ENCODE measurements around the gene VEPH1. TPM values are rescaled to one million over a fixed set of nuclear protein-coding genes. Genes with fewer than 3 reads are reported as not detected.
A peak's percentile ranks its signal among the peaks of the same experiment; 100 is the strongest.

Gene VEPH1
- total and polyA plus RNA-seq, 9 of the 15 experiments (the other 6 are each of a cell fraction or from before 2014, with no cell fraction given), result 4.5 to 15.6 (median 5.8) TPM

DNA sequence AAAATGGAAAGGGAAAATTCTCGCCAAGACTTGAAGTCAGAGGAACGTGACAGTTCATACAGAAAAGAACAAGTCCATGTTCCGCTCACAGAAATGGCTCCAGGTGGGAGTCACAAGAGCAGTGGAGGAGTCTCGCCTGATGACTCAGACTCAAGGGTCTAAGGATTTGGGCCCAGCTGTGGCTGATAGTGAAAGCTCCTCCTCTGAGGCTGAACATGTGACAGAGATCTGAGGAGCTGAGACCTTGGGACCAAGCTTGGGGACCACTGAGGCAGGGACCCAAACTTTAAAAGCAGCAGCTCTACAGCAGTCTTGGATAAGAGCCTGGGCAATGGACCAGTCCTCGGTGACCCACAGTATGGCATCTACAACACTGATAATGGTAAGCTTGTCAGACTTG, 9.3 kb upstream of the VEPH1 start (continued):
- TF ChIP-seq ZNF699 (CRISPR knock-in tag; IDR thresholded peaks at IDR 0.05; ENCODE audit: insufficient replicate concordance), result no peak
- TF ChIP-seq, protein P1, sequence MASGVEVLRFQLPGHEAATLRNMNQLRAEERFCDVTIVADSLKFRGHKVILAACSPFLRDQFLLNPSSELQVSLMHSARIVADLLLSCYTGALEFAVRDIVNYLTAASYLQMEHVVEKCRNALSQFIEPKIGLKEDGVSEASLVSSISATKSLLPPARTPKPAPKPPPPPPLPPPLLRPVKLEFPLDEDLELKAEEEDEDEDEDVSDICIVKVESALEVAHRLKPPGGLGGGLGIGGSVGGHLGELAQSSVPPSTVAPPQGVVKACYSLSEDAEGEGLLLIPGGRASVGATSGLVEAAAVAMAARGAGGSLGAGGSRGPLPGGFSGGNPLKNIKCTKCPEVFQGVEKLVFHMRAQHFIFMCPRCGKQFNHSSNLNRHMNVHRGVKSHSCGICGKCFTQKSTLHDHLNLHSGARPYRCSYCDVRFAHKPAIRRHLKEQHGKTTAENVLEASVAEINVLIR (CRISPR knock-in tag; IDR thresholded peaks at IDR 0.05), result no peak
- TF ChIP-seq, protein P2, sequence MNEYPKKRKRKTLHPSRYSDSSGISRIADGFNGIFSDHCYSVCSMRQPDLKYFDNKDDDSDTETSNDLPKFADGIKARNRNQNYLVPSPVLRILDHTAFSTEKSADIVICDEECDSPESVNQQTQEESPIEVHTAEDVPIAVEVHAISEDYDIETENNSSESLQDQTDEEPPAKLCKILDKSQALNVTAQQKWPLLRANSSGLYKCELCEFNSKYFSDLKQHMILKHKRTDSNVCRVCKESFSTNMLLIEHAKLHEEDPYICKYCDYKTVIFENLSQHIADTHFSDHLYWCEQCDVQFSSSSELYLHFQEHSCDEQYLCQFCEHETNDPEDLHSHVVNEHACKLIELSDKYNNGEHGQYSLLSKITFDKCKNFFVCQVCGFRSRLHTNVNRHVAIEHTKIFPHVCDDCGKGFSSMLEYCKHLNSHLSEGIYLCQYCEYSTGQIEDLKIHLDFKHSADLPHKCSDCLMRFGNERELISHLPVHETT (CRISPR knock-in tag; conservative IDR thresholded peaks at IDR 0.05 in 1 of 2, IDR thresholded peaks at IDR 0.05 in 1 of 2), result no peak; a peak in 1 of 4 replicates
- no peak for TF ChIP-seq NCOA6 (IDR thresholded peaks at IDR 0.05)
- no peak for TF ChIP-seq COPS2 (conservative IDR thresholded peaks at IDR 0.05)
- TF ChIP-seq CREB1 (IDR thresholded peaks at IDR 0.05), result no peak
- TF ChIP-seq CREB1 (CRISPR knock-in tag; IDR thresholded peaks at IDR 0.05), result no peak
- no peak for TF ChIP-seq RBM39 (optimal IDR thresholded peaks at IDR 0.05; ENCODE audit: low read depth, low read length)
- TF ChIP-seq ARHGAP35 (IDR thresholded peaks at IDR 0.05; ENCODE audit: partially characterized antibody), result no peak
- TF ChIP-seq, protein P3, sequence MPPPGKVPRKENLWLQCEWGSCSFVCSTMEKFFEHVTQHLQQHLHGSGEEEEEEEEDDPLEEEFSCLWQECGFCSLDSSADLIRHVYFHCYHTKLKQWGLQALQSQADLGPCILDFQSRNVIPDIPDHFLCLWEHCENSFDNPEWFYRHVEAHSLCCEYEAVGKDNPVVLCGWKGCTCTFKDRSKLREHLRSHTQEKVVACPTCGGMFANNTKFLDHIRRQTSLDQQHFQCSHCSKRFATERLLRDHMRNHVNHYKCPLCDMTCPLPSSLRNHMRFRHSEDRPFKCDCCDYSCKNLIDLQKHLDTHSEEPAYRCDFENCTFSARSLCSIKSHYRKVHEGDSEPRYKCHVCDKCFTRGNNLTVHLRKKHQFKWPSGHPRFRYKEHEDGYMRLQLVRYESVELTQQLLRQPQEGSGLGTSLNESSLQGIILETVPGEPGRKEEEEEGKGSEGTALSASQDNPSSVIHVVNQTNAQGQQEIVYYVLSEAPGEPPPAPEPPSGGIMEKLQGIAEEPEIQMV (tag; conservative IDR thresholded peaks at IDR 0.05; ENCODE audit: low read depth), result no peak
- TF ChIP-seq, protein P4, sequence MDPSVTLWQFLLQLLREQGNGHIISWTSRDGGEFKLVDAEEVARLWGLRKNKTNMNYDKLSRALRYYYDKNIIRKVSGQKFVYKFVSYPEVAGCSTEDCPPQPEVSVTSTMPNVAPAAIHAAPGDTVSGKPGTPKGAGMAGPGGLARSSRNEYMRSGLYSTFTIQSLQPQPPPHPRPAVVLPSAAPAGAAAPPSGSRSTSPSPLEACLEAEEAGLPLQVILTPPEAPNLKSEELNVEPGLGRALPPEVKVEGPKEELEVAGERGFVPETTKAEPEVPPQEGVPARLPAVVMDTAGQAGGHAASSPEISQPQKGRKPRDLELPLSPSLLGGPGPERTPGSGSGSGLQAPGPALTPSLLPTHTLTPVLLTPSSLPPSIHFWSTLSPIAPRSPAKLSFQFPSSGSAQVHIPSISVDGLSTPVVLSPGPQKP (CRISPR knock-in tag; IDR thresholded peaks at IDR 0.05), result no peak
- TF ChIP-seq XRCC3 (IDR thresholded peaks at IDR 0.05), result no peak
- TF ChIP-seq HOXB6 (CRISPR knock-in tag; IDR thresholded peaks at IDR 0.05; ENCODE audit: borderline replicate concordance), result no peak
- TF ChIP-seq SRSF3 (IDR thresholded peaks at IDR 0.05; ENCODE audit: insufficient read depth, low read length), result no peak
- TF ChIP-seq STAT5A (IDR thresholded peaks at IDR 0.05; ENCODE audit: borderline replicate concordance, low read length), result no peak
- TF ChIP-seq ZNF696 (CRISPR knock-in tag; conservative IDR thresholded peaks at IDR 0.05), result no peak
- TF ChIP-seq FOXA3 (CRISPR knock-in tag; conservative IDR thresholded peaks at IDR 0.05 in 1 of 2, IDR thresholded peaks at IDR 0.05 in 1 of 2), result no peak
- TF ChIP-seq FOSL1 (tag; conservative IDR thresholded peaks at IDR 0.05), result peak; percentile 97
- TF ChIP-seq ZNF140 (CRISPR knock-in tag; IDR thresholded peaks at IDR 0.05), result no peak
- TF ChIP-seq ERF (CRISPR knock-in tag; IDR thresholded peaks at IDR 0.05), result no peak
- TF ChIP-seq ZNF384 (IDR thresholded peaks at IDR 0.05; ENCODE audit: low read depth, low read length), result no peak
- no peak for TF ChIP-seq ATF1 (CRISPR knock-in tag; IDR thresholded peaks at IDR 0.05)
- TF ChIP-seq ATF1 (tag; IDR thresholded peaks at IDR 0.05), result peak; percentile 46; the same call in 1 of the 2 replicates
- TF ChIP-seq RUNX1 (IDR thresholded peaks at IDR 0.05; ENCODE audit: low read depth), result no peak
- no peak for TF ChIP-seq NCOA4 (IDR thresholded peaks at IDR 0.05; ENCODE audit: partially characterized antibody)
- TF ChIP-seq PHB2 (IDR thresholded peaks at IDR 0.05; ENCODE audit: low read depth), result no peak
- peak; percentile 90 for TF ChIP-seq SMARCA4 (IDR thresholded peaks at IDR 0.05)
- no peak for TF ChIP-seq KDM2B (CRISPR knock-in tag; IDR thresholded peaks at IDR 0.05)
